Spleen (tissue), 7 donors: ENCODE measurements around the gene ARL5C.

Source experiments
- POLR2AphosphoS5 ChIP-seq, 3 donors: sonication (generic); formaldehyde crosslinking; IDR thresholded peaks; one replicate each; pipeline ENCODE4 v1.5.1; 2017; ENCODE audit warnings: antibody characterized with exemption in 3 of 3
- TF ChIP-seq, protein P1 (sequence below), 11 experiments: fragments of 200-600 bp in 7 of 11; fragments of 450-650 bp in 4 of 11; sonication (generic) in 4 of 11; IDR thresholded peaks in 8 of 11; conservative IDR thresholded peaks in 3 of 11; 1 replicate in 7 of 11; 2 replicates in 4 of 11; pipeline versions ENCODE4 v1.4.0 to v1.8.0; 2016 to 2021; ENCODE audit warnings: antibody characterized with exemption in 11 of 11, inconsistent platforms in 4 of 11, mild to moderate bottlenecking in 1 of 11
- donor health status: DM: no; HTN: no; CAD: no; lungs with moderate emphysema.
- donor health status: DM: no; HTN: no; CAD: no.
- donor health status: DM: no; HTN: no; CAD: no.

DNA sequence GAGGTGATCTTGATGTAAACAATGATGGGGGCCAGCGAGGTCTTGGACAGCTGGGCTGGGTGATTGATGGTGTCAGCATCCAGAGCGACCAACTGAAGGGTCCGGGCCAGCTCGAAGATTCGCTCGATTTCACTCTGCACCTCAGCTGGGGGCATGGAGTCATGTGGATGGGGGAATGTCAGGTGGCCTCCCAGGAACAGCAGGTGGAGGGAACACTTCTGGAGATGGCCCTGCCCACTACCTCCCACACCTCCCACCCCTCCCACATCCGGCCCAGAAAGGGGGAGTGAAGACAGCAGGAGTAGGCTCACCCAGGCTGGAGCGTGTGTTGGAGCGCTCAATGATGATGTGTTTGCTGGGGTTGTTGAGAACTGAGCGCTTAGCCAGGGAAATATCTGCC, 17.8 kb upstream of the ARL5C start:
- TF ChIP-seq, protein P1, sequence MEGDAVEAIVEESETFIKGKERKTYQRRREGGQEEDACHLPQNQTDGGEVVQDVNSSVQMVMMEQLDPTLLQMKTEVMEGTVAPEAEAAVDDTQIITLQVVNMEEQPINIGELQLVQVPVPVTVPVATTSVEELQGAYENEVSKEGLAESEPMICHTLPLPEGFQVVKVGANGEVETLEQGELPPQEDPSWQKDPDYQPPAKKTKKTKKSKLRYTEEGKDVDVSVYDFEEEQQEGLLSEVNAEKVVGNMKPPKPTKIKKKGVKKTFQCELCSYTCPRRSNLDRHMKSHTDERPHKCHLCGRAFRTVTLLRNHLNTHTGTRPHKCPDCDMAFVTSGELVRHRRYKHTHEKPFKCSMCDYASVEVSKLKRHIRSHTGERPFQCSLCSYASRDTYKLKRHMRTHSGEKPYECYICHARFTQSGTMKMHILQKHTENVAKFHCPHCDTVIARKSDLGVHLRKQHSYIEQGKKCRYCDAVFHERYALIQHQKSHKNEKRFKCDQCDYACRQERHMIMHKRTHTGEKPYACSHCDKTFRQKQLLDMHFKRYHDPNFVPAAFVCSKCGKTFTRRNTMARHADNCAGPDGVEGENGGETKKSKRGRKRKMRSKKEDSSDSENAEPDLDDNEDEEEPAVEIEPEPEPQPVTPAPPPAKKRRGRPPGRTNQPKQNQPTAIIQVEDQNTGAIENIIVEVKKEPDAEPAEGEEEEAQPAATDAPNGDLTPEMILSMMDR (IDR thresholded peaks at IDR 0.05 in 8 of 11, conservative IDR thresholded peaks at IDR 0.05 in 3 of 11): no peak
- TF ChIP-seq POLR2AphosphoS5 (IDR thresholded peaks at IDR 0.05): no peak
